KG1 (cell line): Measurements from ENCODE around the gene COX7A2.

Source experiments
- DNase-seq: peaks from one replicate; lab custom pipeline; 2025; lab: John Stamatoyannopoulos, UW

The COX7A2 gene

DNA sequence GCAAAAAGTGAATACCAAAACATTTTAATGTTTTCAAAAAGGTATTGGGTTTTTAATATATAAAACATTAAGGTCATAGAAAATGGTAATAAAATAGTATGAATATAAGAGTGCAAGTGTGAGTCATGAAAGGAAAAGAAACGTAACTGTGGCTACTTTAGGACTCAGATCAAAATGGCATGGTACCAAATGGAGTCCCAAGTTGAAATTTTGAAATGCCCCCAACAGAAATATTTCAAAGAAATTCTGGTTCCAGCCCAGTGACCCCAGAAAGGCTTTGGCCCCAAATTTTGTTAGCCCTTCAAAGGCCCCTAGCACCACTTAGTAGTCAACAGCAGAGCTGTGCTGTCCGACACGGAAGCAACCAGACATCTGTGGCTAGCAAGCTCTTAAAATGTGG is 43.7 kb downstream of the COX7A2 start:
- no peak for DNase-seq

DNA sequence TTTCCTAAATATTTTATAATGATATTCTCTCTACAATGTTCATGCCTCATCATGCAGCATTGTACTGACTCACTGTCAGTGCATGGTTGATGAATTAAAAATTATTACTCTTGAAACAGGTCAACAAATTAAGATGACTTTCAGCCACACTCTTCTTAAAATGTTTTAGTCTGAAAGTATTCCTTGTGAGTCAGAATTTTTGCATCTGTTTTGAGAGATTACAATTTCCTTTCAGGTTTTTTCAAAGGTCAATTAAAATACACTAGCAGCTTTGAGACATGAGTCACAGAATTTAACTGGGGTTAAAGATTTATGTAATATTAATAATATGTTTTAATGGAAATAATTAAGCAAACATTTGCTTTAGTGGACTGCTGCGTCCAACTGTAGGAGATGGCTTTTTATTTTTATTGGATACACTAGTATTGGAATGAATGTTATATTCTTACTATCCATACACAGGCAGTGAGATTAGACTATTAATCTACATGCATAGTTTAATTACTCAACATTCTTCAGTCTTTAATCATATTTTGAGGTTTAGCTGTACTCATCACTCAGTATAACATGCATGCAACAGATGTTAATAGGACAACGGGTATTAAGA is 47.4 kb downstream of the COX7A2 start:
- no peak for DNase-seq

DNA sequence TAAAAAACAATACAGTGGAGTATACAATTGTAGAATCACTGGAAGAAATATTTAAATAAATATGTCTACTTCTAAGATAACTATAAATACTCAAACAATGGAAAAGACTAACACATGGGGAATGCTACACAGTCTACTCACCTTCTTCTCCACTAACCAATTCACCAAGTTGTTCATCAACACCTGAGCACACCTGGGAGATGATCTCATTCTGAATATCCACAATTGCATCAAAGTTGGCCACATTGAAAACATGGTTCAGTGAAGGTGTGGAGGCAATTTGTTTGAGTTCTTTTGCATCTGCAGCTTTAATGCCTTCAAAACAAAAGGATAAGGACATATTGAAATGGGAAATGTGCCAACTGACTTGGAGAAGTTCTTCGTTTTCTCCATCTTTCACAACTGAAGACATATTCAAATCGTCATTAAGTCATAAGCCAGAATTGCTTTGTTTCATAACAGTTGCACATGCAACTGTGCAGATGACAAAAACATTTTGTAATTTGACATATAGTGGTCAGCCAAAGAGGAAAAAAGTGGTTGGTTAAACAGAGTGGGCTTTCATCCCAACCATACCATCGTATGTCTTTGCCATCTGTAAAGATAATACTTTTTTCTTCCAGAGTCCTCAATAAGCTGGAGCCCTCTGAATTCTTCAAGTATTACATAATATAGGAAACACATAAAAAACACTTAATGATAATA is 55.2 kb downstream of the COX7A2 start:
- DNase-seq = no peak
